Measurements from ENCODE around the gene GGTLC2.
A peak's percentile ranks its signal among the peaks of the same experiment; 100 is the strongest.
"Not testable (repeated sequence)": the region's sequence is repeated elsewhere in the genome, so short reads cannot be mapped to it uniquely, and the experiment has no call there.

Gene GGTLC2

GRCh38 chr22:22642255-22642654 is 2.2 kb upstream of the GGTLC2 start:
- DNase-seq: not testable (repeated sequence)

GRCh38 chr22:22645969-22646368 is 1.6 kb downstream of the GGTLC2 start:
- not testable (repeated sequence) for DNase-seq

- DNase-seq: not testable (repeated sequence)
These were observed 3.5 kb downstream of the GGTLC2 start for GRCh38 chr22:22647952-22648351.

- not testable (repeated sequence) for DNase-seq
These were observed 4.6 kb downstream of the GGTLC2 start for GRCh38 chr22:22648863-22649536.

- not testable (repeated sequence) for DNase-seq
These were observed 5.3 kb downstream of the GGTLC2 start for GRCh38 chr22:22649761-22650160.

- DNase-seq: not testable (repeated sequence)
These were observed 6.0 kb downstream of the GGTLC2 start for GRCh38 chr22:22650398-22650797.

- not testable (repeated sequence) for DNase-seq
These were observed 6.5 kb downstream of the GGTLC2 start for GRCh38 chr22:22650803-22651515.

GRCh38 chr22:22651593-22651992 is 7.2 kb downstream of the GGTLC2 start:
- DNase-seq: not testable (repeated sequence)

GRCh38 chr22:22652102-22652501 is 7.7 kb downstream of the GGTLC2 start:
- not testable (repeated sequence) for DNase-seq

GRCh38 chr22:22652573-22652972 is 8.2 kb downstream of the GGTLC2 start:
- not testable (repeated sequence) for DNase-seq

GRCh38 chr22:22653677-22654381 is 9.4 kb downstream of the GGTLC2 start:
- not testable (repeated sequence) for DNase-seq

GRCh38 chr22:22655452-22656290 is 11.3 kb downstream of the GGTLC2 start:
- DNase-seq: no peak

- DNase-seq: no peak
These were observed 13.3 kb downstream of the GGTLC2 start for GRCh38 chr22:22657712-22658111.

- DNase-seq: no peak
These were observed 16.9 kb downstream of the GGTLC2 start for GRCh38 chr22:22661275-22661674.

GRCh38 chr22:22662095-22662494 is 17.7 kb downstream of the GGTLC2 start:
- no peak for DNase-seq

GRCh38 chr22:22663861-22664800 is 19.7 kb downstream of the GGTLC2 start:
- no peak for DNase-seq

GRCh38 chr22:22666307-22667091 is 22.1 kb downstream of the GGTLC2 start:
- DNase-seq: peak in 1 of 2 donors; percentile 13

GRCh38 chr22:22667966-22668880 is 23.8 kb downstream of the GGTLC2 start:
- no peak for DNase-seq

GRCh38 chr22:22669093-22669492 is 24.7 kb downstream of the GGTLC2 start:
- DNase-seq: no peak
